Testis (tissue), 3 donors: ENCODE measurements around the gene LRP2BP. TPM values are rescaled to one million over a fixed set of nuclear protein-coding genes. Genes with fewer than 3 reads are reported as not detected.
"Not testable (repeated sequence)": the region's sequence is repeated elsewhere in the genome, so short reads cannot be mapped to it uniquely, and the experiment has no call there.

Source experiments
- DNase-seq: peaks from one replicate; pipeline ENCODE4 v3.0.0-alpha.2; 2019
- H3K27ac ChIP-seq, 2 donors: fragments of 200-600 bp; sonication (generic); one replicate each; pipeline ENCODE4 v1.5.1; 2019
- H3K27me3 ChIP-seq: fragments of 200-600 bp; sonication (generic); one replicate; pipeline ENCODE4 v1.5.1; 2019
- H3K36me3 ChIP-seq: fragments of 200-600 bp; sonication (generic); one replicate; pipeline ENCODE4 v1.5.1; 2017; ENCODE audit warnings: low read depth; ENCODE audit errors: missing control alignments
- H3K4me1 ChIP-seq: fragments of 200-600 bp; sonication (generic); one replicate; pipeline ENCODE4 v1.5.1; 2019
- H3K4me3 ChIP-seq, 2 donors: fragments of 200-600 bp; sonication (generic); one replicate each; pipeline ENCODE4 v1.5.1; 2017 to 2019
- H3K9me3 ChIP-seq: fragments of 200-600 bp; sonication (generic); one replicate; pipeline ENCODE4 v1.5.1; 2017
- CTCF ChIP-seq, 3 experiments: fragments of 450-650 bp in 2 of 3; fragments of 200-600 bp in 1 of 3; sonication (generic) in 1 of 3; IDR thresholded peaks; one replicate each; pipeline ENCODE4 v1.5.1; 2016 to 2019; ENCODE audit warnings: antibody characterized with exemption in 3 of 3, mild to moderate bottlenecking in 2 of 3, moderate library complexity in 1 of 3
- POLR2A ChIP-seq: fragments of 450-650 bp; IDR thresholded peaks from one replicate; pipeline ENCODE4 v1.6.1; 2017; ENCODE audit warnings: antibody characterized with exemption, mild to moderate bottlenecking, moderate library complexity
- WGBS, 2 donors: methylation state at CpG; one replicate each; pipeline ENCODE4 v1.1.5; 2018; 5-methylcytosine and 5-hydroxymethylcytosine counted together
- intact Hi-C: fragments of 100-400 bp; cut with DNase I; formaldehyde crosslinking; loops from one replicate; pipeline ENCODE4 v1.15.1; 2023; ENCODE audit warnings: low total_unique reads
- polyA plus RNA-seq: library from polyadenylated mRNA; stranded (reverse); fragments of 350-450 nt; fragmentation: Illumina TruSeq; extraction: RNeasy Lipid Tissue Mini Kit (QIAGEN cat#74804); gene quantifications from one replicate; pipeline ENCODE4 v1.2.3, GENCODE V29; 2014; ENCODE audit warnings: low read depth, low replicate concordance; ENCODE audit not compliant: insufficient read depth
- small RNA-seq, 2 donors: library from RNA; depleted of rRNA; stranded (forward); fragments of <200 nt; gene quantifications; one replicate each; pipeline ENCODE3, GENCODE V24; 2016
- total RNA-seq, 2 donors: library from RNA; depleted of rRNA; stranded (reverse); fragments of >200 nt; gene quantifications; one replicate each; pipeline ENCODE4 v1.2.3, GENCODE V29; 2016

LRP2BP gene
- total and polyA plus RNA-seq, 3 donors from 2014 or later, result 7.5 to 49.5 (median 11.9) TPM

GRCh38 chr4:185317880-185318279, 77.8 kb downstream of the LRP2BP start:
- TF ChIP-seq POLR2A (no peak), CTCF (IDR thresholded peaks at IDR 0.05) (no peak)
- H3K4me1 ChIP-seq, result no peaks in the 10 kb centered on the region
- intact Hi-C loops, result no loop called here
- no peak overlapping the region for H3K4me3 ChIP-seq
- DNase-seq, result no peak
- no peaks in the 10 kb centered on the region for H3K27me3 ChIP-seq
- 64 to 68% methylated on average over 1 of the region's 1 CpG for WGBS, 2 donors
- no peak overlapping the region for H3K27ac ChIP-seq
- H3K9me3 ChIP-seq, result no peaks in the 10 kb centered on the region
- H3K36me3 ChIP-seq, result no peaks in the 10 kb centered on the region

GRCh38 chr4:185317462-185317861, 78.3 kb downstream of the LRP2BP start:
- H3K36me3 ChIP-seq, H3K4me3 ChIP-seq, DNase-seq, H3K27me3 ChIP-seq, H3K9me3 ChIP-seq, H3K4me1 ChIP-seq, H3K27ac ChIP-seq, intact Hi-C loops: not testable (repeated sequence)
- WGBS, 2 donors, result 70 to 81% methylated on average over 3 of the region's 3 CpGs

Small RNA genes lying within 50 kb of the gene (small RNA-seq; reads per million reads assigned to genes)
- gene RF00019, result 0 reads per million in 2 donors

Other genes starting within 250 kb of the LRP2BP start
- gene CFAP97, start 191.9 kb downstream of the LRP2BP start, total RNA-seq, result 10 to 100 TPM; 49.4 to 54.5 TPM
- gene CFAP97, start 191.9 kb downstream of the LRP2BP start, polyA plus RNA-seq, result 59.7 TPM
- gene SNX25, start 186.3 kb downstream of the LRP2BP start, total RNA-seq, result 10 to 100 TPM; 45.0 to 50.5 TPM
- 20.2 TPM for gene SNX25, start 186.3 kb downstream of the LRP2BP start, polyA plus RNA-seq
- 10 to 100 TPM; 12.7 to 23.7 TPM for gene ANKRD37, start 917 bp upstream of the LRP2BP start, total RNA-seq
- gene ANKRD37, start 917 bp upstream of the LRP2BP start, polyA plus RNA-seq, result 19.6 TPM
- gene UFSP2, start 30.0 kb upstream of the LRP2BP start, total RNA-seq, result 10 to 100 TPM; 64.1 to 73.0 TPM
- 71.3 TPM for gene UFSP2, start 30.0 kb upstream of the LRP2BP start, polyA plus RNA-seq
- gene CCDC110, start 75.8 kb upstream of the LRP2BP start, total RNA-seq, result 10 to 100 TPM; 39.1 to 78.1 TPM
- gene CCDC110, start 75.8 kb upstream of the LRP2BP start, polyA plus RNA-seq, result 28.1 TPM
- gene PDLIM3, start 139.6 kb upstream of the LRP2BP start, total RNA-seq, result 10 to 100 TPM; 29.8 to 41.6 TPM
- gene PDLIM3, start 139.6 kb upstream of the LRP2BP start, polyA plus RNA-seq, result 66.4 TPM